HEK293 (cell line): ENCODE measurements around the gene ACYP1.

Source experiments
- CTCF ChIP-seq: fragments of 450-650 bp; formaldehyde crosslinking; IDR thresholded peaks from 2 replicates; pipeline ENCODE4 v1.5.1; 2016; ENCODE audit warnings: missing biosample characterization, missing genetic modification characterization
- SCRT1 ChIP-seq: fragments of 450-650 bp; formaldehyde crosslinking; IDR thresholded peaks from 2 replicates; pipeline ENCODE4 v1.5.1; 2016; ENCODE audit warnings: missing biosample characterization, missing genetic modification characterization, borderline replicate concordance
- SP2 ChIP-seq: fragments of 450-650 bp; formaldehyde crosslinking; IDR thresholded peaks from 2 replicates; pipeline ENCODE4 v1.5.1; 2016; ENCODE audit warnings: missing biosample characterization, missing genetic modification characterization
- TCF7L2 ChIP-seq: IDR thresholded peaks from 2 replicates; pipeline ENCODE4 v1.6.1; 2011; ENCODE audit warnings: low read depth, mild to moderate bottlenecking, inconsistent platforms, low read length, moderate library complexity, borderline replicate concordance
- ZBTB20 ChIP-seq: fragments of 450-650 bp; formaldehyde crosslinking; IDR thresholded peaks from 2 replicates; pipeline ENCODE4 v1.5.1; 2016; ENCODE audit warnings: missing biosample characterization, missing genetic modification characterization
- ZBTB49 ChIP-seq: fragments of 450-650 bp; formaldehyde crosslinking; IDR thresholded peaks from 2 replicates; pipeline ENCODE4 v1.5.1; 2016; ENCODE audit warnings: missing biosample characterization, missing genetic modification characterization, low read depth
- ZNF138 ChIP-seq: fragments of 450-650 bp; formaldehyde crosslinking; IDR thresholded peaks from 2 replicates; pipeline ENCODE4 v1.5.1; 2016; ENCODE audit warnings: missing biosample characterization, missing genetic modification characterization, borderline replicate concordance
- ZNF175 ChIP-seq: fragments of 450-650 bp; formaldehyde crosslinking; IDR thresholded peaks from 2 replicates; pipeline ENCODE4 v1.5.1; 2016; ENCODE audit warnings: missing biosample characterization, missing genetic modification characterization
- ZNF274 ChIP-seq, 2 experiments: fragments of 200-500 bp in 1 of 2; fragments of 450-650 bp in 1 of 2; sonication (Bioruptor generic) in 1 of 2; formaldehyde crosslinking in 1 of 2; IDR thresholded peaks; 2 replicates each; pipeline versions ENCODE4 v1.5.1 to v1.6.1; 2014 to 2016; ENCODE audit warnings: borderline replicate concordance in 1 of 2, inconsistent platforms in 1 of 2, low read length in 1 of 2, missing biosample characterization in 1 of 2, missing genetic modification characterization in 1 of 2
- ZNF449 ChIP-seq: fragments of 450-650 bp; formaldehyde crosslinking; IDR thresholded peaks from 2 replicates; pipeline ENCODE4 v1.5.1; 2017; ENCODE audit warnings: missing biosample characterization, mild to moderate bottlenecking, missing genetic modification characterization, moderate library complexity
- ZNF48 ChIP-seq: fragments of 450-650 bp; formaldehyde crosslinking; IDR thresholded peaks from 2 replicates; pipeline ENCODE4 v1.5.1; 2016; ENCODE audit warnings: missing biosample characterization, missing genetic modification characterization

GRCh38 chr14:75049136-75049535, 14.7 kb downstream of the ACYP1 start:
- TF ChIP-seq ZBTB20 (tag by site-specific recombination) (no peak), ZNF274 (IDR thresholded peaks at IDR 0.05; ENCODE audit: low read length) (no peak), ZNF274 (tag by site-specific recombination; IDR thresholded peaks at IDR 0.05; ENCODE audit: borderline replicate concordance) (no peak), TCF7L2 (no peak), CTCF (tag by site-specific recombination) (no peak), SP2 (tag by site-specific recombination) (no peak), ZNF449 (tag by site-specific recombination) (no peak), SCRT1 (no peak), ZNF138 (no peak), ZNF175 (tag by site-specific recombination) (no peak), ZBTB49 (tag by site-specific recombination) (no peak), ZNF48 (tag by site-specific recombination) (no peak)
